GM19455 (cell line): ENCODE results near the gene ATP6V1C2.
"Not testable (repeated sequence)": the region's sequence is repeated elsewhere in the genome, so short reads cannot be mapped to it uniquely, and the experiment has no call there.

Experiments used
- ATAC-seq: cut with Tn5 transposase; IDR thresholded peaks from one replicate; pipeline ENCODE4 v1.9.1; 2021; ENCODE audit not compliant: unreplicated experiment

ATP6V1C2 gene

DNA sequence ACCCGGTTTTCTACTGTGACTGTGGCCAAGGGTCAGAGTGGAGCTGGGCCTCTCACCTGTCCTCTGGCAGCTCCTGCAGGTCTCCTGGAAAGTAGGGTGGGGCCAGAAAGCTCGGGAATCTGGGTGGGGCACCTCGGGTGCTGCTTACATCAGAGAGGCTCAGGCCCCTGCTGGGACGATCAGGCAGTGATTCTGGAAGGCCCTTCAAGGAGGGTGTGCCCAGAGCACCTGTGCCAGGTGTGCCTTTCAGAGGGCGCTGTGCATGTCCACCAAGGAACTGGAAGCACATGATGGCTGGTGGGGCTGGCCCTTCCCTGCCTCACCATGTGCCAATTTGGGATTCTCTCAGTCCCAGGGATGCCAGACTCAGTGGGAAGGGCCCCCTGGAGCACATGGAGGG is 44.0 kb downstream of the ATP6V1C2 start:
- ATAC-seq = no peak

DNA sequence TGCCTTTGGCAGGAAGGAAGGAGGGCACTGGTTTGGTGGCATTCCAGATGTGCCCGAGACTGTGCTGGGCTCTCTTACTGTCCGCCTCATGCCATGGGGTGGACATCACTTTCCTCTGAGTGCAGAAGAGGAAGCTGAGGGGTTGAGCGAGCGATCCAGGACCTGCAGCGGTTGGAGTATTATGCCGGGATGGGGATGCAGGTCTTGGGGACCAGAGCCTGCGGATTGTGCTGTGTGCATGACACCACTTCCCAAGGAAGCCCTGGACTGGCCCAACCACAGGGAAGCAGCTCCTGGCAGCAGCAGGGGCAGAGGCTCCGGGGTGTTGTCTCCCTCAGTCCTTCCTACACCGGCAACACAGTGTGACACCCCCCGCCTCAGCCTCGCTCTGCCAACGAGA is 44.5 kb downstream of the ATP6V1C2 start:
- no peak for ATAC-seq

DNA sequence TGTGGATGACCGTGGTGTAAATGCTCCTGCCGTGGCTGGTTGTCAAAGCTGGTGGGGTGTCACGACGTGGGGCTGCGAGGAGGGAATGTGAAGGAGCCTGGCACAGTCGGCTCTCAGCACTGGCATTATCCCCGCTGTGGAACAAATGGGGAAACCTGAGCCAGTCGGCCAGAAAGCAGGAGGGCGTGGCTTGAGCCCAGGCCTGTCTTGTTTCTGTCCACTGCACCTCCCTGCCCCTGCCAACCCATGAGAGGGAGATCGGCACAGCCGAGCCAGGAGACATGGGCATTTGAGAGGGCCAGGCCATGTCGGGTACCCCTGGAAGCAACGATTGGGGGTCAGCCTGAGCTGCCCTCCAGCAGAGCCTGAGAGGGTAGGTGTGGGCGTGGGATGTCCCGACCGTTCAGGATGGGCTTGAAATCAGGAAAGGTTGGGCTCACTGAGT is 46.7 kb downstream of the ATP6V1C2 start:
- no peak for ATAC-seq

DNA sequence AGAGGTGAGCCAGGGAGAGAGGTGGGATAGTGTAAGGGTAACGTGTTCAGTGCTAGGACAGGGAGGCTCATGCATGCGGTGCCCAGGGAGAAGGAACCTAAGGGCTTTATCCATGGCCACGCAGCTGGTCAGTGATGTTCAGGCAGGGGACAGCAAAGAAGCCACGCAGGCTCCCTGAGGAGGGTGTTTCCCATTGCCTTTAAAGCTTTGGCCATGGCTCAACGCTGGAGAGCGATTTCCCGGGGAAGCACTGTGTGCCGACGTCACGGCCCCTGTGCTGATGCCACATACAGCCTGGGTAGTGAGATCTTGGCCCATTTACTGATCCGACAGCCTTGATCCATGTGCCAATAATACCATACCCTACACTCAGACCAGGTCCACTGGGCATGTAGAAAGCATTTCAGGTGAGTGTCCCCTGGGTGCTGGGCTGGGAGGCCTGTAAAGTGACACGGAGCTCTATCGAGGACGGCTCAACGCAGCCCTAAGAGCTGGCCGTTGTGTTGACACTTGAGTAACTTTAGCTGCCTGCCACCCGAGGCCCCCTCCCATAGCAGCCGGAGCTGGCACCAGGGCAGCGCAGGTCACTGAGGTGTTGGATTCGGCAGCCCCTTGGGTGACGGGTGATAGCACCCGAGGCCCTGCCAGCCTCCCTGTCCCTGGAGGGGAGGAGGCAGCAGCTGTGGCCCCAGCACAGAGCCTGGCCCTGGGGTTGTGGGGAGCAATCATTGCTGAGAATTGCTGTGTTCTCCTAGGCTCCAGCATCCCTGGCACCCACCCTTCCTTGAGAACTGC is 49.7 kb downstream of the ATP6V1C2 start:
- no peak for ATAC-seq

DNA sequence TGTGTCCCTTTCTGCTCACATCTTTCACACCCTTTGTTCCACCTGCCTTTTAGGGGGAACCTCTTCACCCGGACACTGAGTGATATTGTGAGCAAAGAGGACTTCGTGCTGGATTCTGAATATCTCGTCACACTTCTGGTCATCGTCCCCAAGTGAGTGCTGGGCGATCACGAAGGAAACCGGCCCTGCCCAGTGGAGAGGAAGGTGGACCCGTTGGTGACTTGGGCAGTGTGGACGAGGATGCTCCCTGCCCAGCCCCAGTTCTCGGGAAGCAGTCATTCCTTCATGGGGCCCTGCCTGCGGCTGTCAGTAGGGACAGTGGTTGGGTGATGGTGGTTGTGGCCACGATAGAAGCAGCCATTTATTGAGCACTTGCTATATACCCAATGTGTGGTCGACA is 50.4 kb downstream of the ATP6V1C2 start:
- ATAC-seq = no peak

DNA sequence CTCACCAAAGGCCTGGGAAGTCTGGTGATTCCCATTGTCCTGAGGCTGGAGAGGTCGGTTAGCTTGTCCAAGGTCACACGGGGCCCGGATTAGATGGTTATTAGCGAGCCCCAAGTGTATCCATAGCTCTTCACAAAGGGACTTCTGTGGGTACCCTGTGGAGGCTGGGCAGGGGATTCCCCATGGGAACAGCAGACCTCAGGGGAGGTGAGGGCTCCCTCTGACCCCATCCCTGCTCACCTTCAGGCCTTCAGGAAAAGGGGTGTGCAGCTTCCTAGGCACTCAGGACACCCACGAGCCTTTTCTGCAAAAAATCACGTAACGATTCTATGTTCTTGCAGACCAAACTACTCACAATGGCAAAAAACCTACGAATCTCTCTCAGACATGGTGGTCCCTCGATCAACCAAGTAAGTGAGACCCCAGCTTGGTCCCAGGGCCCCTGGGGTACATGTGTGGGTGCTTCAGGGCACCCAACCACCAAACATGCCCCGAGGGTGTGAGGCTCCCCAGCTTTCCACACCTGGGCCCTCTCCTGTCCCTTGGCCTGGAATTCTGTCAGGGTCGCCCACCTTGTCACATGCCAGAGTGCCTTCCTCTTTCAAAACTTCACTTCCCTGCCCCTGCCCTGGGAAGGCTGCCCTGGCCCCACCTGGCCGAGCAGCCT is 50.9 kb downstream of the ATP6V1C2 start:
- ATAC-seq = no peak

- no peak for ATAC-seq
These were observed 51.4 kb downstream of the ATP6V1C2 start for GRCh38 chr2:10772868-10773215.

GRCh38 chr2:10773821-10774341 is 52.5 kb downstream of the ATP6V1C2 start:
- no peak for ATAC-seq

DNA sequence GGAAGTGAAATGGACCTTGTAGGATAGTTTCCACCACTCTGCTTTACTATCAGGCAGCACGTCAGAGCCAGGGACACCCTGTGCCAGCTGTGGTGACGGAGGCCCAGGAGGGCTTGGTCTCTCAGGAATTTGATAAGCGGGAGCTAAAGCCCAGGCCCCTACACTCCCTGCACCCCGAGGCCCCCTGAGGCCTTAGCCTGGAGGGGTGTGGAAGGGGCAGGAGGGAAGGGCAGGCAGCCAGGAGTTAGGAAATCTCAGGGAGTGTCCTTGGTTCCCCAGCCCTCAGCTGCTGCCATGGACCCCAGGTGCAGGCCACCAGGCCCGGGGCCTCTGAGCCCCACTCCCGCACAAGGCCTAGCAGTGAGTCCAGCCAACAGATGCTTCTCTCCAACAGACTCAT is 53.0 kb downstream of the ATP6V1C2 start:
- no peak for ATAC-seq

DNA sequence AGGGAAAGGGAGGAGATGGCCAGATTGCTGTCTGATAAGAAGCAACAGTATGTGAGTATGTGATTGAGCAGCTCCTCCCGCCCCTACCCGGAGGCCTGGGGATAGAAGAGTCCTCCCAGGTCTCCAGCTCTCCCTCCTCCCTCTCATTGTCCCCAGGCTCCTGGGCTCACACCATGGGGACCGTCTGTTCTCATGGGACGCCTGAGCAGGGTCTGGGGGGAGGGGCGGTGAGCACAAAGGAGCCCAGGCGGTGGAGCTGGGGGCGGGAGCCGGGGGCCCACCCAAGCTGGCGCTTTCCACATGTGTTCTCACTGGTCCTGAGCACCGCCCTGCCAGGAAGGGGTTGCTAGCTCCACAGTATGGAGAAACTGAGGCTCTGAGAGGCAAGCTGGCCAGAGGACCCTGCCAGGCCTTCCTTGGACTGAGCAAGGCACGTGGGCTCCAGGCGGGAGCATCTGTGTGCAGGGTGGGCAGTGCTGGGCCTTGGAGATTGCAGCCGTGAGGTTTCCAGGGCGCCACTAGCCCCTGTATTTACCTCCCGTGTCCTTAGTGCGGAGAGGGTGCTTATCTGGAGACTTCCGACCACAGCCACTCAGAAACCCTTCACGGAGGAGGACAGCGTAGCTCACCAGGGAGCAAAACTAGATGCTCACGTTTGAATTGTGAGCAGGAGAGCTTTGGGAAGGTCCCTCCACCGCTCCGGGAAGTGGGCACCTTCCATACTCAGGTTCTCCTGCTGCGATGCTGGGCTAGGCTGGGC is 53.8 kb downstream of the ATP6V1C2 start:
- no peak for ATAC-seq

DNA sequence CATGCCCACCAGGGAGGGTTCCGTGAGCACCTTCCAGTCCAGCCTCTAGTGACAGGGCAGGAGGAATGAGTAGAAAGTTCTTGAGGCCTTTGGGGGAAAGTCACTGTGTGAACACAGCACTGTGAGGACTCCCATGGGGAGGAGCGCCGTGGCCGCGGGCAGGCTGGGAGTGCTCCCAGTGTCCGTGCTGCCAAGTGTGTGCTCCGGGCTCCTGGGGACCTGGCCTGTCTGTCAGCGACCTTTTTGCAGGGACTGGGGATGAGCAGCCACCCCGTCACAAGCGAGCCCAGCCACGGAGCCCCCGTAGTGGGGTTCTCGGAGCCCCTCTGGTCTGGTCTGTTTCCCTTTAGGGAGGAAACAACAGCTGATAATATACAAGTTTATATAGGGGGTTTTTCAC is 54.4 kb downstream of the ATP6V1C2 start:
- ATAC-seq = no peak

DNA sequence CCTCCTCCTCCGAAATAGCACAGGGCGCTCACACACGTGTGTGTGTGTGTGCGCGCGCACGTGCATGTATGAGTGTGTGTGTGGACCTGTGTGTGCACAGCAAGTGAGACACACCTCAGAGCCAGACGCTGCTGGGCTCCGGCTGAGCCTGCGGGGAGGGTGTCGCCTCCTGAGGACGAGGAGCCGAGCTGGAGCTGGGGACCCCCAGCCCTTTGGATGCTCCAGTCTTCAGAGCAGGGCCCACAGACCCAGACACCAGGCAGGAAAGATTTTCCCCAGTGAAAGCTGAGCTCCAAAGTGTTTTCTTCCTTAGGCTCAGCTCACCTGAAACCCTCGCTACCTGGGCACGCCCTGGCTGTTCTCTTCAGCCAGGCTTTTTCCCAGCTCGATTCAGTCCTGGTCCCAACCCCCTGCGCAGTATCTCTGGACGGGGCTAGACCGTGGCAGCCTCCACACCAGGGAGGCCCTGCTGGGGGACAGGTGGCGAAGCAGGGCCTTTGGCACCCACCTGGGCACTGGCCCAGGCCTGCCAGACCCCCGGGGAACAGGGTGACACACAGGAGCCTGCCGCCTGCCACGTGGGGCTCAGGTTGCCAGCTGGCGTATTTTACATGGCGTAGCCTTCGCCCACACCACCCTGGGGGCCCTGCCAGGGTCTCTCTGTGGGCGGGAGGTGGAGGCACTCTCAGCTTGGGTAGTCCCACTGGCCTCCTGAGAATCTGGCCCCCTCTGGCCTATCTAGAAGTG is 55.0 kb downstream of the ATP6V1C2 start:
- ATAC-seq = no peak

GRCh38 chr2:10777111-10777841 is 55.8 kb downstream of the ATP6V1C2 start:
- no peak for ATAC-seq

GRCh38 chr2:10777842-10778723 is 56.7 kb downstream of the ATP6V1C2 start:
- ATAC-seq = no peak

DNA sequence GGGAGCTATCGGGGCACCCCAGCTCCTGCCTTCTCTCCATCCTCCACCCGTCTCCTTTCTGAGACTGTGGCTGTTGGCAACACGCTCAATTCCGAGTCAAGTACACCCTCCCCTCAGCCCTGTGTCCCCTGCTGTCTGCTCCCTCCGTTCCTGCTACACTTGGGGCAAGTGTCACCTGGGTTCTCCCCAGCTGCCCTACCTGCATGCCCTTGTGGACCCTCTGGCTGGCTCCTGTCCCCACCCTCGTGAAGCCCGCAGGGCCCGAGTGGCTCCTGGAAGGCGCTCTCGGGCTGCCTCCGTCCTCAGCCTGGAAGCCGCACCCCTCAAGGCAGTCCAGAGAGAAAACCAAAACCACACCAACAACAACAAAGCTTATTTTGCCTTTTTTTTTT is 57.3 kb downstream of the ATP6V1C2 start:
- no peak for ATAC-seq

- ATAC-seq = no peak
These were observed 58.5 kb downstream of the ATP6V1C2 start for GRCh38 chr2:10779776-10780490.

DNA sequence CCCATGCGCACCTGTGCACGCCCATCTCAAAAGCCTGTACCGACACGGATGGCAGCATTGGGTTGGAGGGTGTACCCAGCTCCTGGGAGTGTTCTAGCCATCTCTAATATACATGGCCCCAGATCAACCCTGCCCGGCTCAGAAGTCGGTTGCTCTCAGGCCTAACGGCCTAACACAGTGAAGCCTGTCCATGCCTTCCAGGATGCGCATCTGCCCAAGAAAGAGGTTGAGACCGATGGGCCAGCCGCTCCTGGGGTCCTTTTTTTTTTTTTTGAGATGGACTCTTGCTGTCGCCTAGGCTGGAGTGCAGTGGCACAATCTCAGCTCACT is 59.0 kb downstream of the ATP6V1C2 start:
- ATAC-seq = no peak

GRCh38 chr2:10780821-10781220 is 59.4 kb downstream of the ATP6V1C2 start:
- not testable (repeated sequence) for ATAC-seq

DNA sequence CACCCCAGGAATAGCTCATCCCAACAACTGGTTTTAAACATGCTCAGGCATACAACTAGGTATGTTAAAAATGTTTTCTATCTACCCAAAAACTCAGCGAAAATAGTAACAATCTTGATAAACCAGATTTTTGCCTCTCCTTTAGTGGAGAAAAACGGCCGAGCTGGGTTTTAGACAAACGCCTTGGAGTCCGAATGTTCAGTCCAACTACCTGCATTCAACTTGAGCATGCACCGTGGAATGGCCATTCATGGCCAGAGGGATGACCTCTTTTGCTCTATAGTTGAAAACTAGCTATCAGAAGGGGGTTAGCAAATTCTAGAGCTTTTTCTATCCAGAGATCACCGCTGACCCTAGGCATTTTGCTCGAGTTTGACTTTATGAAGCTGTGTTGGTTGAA is 60.3 kb downstream of the ATP6V1C2 start:
- ATAC-seq = no peak
